Measurements from ENCODE around the gene MARK3. TPM values are rescaled to one million over a fixed set of nuclear protein-coding genes. Genes with fewer than 3 reads are reported as not detected.

Gene MARK3
- polyA plus RNA-seq, 1 donor (not counting 4 experiments of a cell fraction or from before 2014, with no cell fraction given) = 133 TPM

- H3K9ac ChIP-seq (ENCODE audit: control insufficient read depth, extremely low read depth, insufficient read depth, low read length) = no peak overlapping the region
- FAIRE-seq = no peak
- H3K27ac ChIP-seq (ENCODE audit: control insufficient read depth, insufficient read depth, low read length) = no peak overlapping the region
- dilution Hi-C loops (cut with MboI; ENCODE audit: extremely low pct_ligation_motif_present, low sequenced_read_pairs) = no loop called here
- H3K4me2 ChIP-seq (ENCODE audit: control insufficient read depth, extremely low read depth, insufficient read depth, low read depth, low read length) = no peak overlapping the region
- H2AFZ ChIP-seq (ENCODE audit: control insufficient read depth, low read length) = no peak overlapping the region
- H3K4me3 ChIP-seq (ENCODE audit: control insufficient read depth in 2 of 3, extremely low read depth in 1 of 3, insufficient read depth in 2 of 3, low read depth in 1 of 3, low read length in 3 of 3) = no peak overlapping the region
- no peak for DNase-seq (ENCODE audit: low read depth, low spot score)
- H3K27me3 ChIP-seq (ENCODE audit: control insufficient read depth, extremely low read depth, insufficient read depth, low read length) = no peaks in the 10 kb centered on the region
- H4K20me1 ChIP-seq (ENCODE audit: control insufficient read depth, extremely low read depth, insufficient read depth, low read length) = peaks cover 27% of the 10 kb centered on the region
- no peaks in the 10 kb centered on the region for H3K9me3 ChIP-seq (ENCODE audit: control insufficient read depth, low read depth, low read length)
- peaks cover 4 to 13% of the 10 kb centered on the region in 2 experiments for H3K36me3 ChIP-seq (ENCODE audit: control insufficient read depth in 2 of 2, extremely low read depth in 1 of 2, insufficient read depth in 2 of 2, low read length in 2 of 2)
- TF ChIP-seq, protein P1, sequence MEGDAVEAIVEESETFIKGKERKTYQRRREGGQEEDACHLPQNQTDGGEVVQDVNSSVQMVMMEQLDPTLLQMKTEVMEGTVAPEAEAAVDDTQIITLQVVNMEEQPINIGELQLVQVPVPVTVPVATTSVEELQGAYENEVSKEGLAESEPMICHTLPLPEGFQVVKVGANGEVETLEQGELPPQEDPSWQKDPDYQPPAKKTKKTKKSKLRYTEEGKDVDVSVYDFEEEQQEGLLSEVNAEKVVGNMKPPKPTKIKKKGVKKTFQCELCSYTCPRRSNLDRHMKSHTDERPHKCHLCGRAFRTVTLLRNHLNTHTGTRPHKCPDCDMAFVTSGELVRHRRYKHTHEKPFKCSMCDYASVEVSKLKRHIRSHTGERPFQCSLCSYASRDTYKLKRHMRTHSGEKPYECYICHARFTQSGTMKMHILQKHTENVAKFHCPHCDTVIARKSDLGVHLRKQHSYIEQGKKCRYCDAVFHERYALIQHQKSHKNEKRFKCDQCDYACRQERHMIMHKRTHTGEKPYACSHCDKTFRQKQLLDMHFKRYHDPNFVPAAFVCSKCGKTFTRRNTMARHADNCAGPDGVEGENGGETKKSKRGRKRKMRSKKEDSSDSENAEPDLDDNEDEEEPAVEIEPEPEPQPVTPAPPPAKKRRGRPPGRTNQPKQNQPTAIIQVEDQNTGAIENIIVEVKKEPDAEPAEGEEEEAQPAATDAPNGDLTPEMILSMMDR (optimal IDR thresholded peaks at IDR 0.05 in 1 of 3, IDR thresholded peaks at IDR 0.05 in 1 of 3, conservative IDR thresholded peaks at IDR 0.05 in 1 of 3; ENCODE audit: extremely low read depth in 1 of 3, insufficient read depth in 2 of 3, low read length in 3 of 3) = no peak
- TF ChIP-seq EZH2 (IDR thresholded peaks at IDR 0.05; ENCODE audit: low read length) = no peak
- H3K4me1 ChIP-seq (ENCODE audit: control insufficient read depth, extremely low read depth, insufficient read depth, low read length) = no peaks in the 10 kb centered on the region
- no peaks in the 10 kb centered on the region for H3K9me1 ChIP-seq (ENCODE audit: control insufficient read depth, extremely low read depth, insufficient read depth, low read length)
- H3K79me2 ChIP-seq (ENCODE audit: control insufficient read depth, insufficient read depth, low read length) = peaks cover 98% of the 10 kb centered on the region
These were observed 59.8 kb downstream of the MARK3 start for GRCh38 chr14:103444837-103445524.

GRCh38 chr14:103445806-103446205 is 60.6 kb downstream of the MARK3 start:
- FAIRE-seq (no peak), DNase-seq (ENCODE audit: low read depth, low spot score) (no peak)
- H2AFZ ChIP-seq (ENCODE audit: control insufficient read depth, low read length) = no peak overlapping the region
- H3K27me3 ChIP-seq (ENCODE audit: control insufficient read depth, extremely low read depth, insufficient read depth, low read length) = no peaks in the 10 kb centered on the region
- no peaks in the 10 kb centered on the region for H3K9me1 ChIP-seq (ENCODE audit: control insufficient read depth, extremely low read depth, insufficient read depth, low read length)
- H3K27ac ChIP-seq (ENCODE audit: control insufficient read depth, insufficient read depth, low read length) = no peak overlapping the region
- no peaks in the 10 kb centered on the region for H3K9me3 ChIP-seq (ENCODE audit: control insufficient read depth, low read depth, low read length)
- no peak for TF ChIP-seq EZH2 (IDR thresholded peaks at IDR 0.05; ENCODE audit: low read length)
- TF ChIP-seq, protein P1 (optimal IDR thresholded peaks at IDR 0.05 in 1 of 3, IDR thresholded peaks at IDR 0.05 in 1 of 3, conservative IDR thresholded peaks at IDR 0.05 in 1 of 3; ENCODE audit: extremely low read depth in 1 of 3, insufficient read depth in 2 of 3, low read length in 3 of 3) = no peak
- H3K79me2 ChIP-seq (ENCODE audit: control insufficient read depth, insufficient read depth, low read length) = peaks cover 97% of the 10 kb centered on the region
- no peak overlapping the region for H3K4me2 ChIP-seq (ENCODE audit: control insufficient read depth, extremely low read depth, insufficient read depth, low read depth, low read length)
- H3K36me3 ChIP-seq (ENCODE audit: control insufficient read depth in 2 of 2, extremely low read depth in 1 of 2, insufficient read depth in 2 of 2, low read length in 2 of 2) = peaks cover 4 to 6% of the 10 kb centered on the region in 2 experiments
- H3K4me3 ChIP-seq (ENCODE audit: control insufficient read depth in 2 of 3, extremely low read depth in 1 of 3, insufficient read depth in 2 of 3, low read depth in 1 of 3, low read length in 3 of 3) = no peak overlapping the region
- peaks cover 27% of the 10 kb centered on the region for H4K20me1 ChIP-seq (ENCODE audit: control insufficient read depth, extremely low read depth, insufficient read depth, low read length)
- dilution Hi-C loops (cut with MboI; ENCODE audit: extremely low pct_ligation_motif_present, low sequenced_read_pairs) = no loop called here
- H3K4me1 ChIP-seq (ENCODE audit: control insufficient read depth, extremely low read depth, insufficient read depth, low read length) = no peaks in the 10 kb centered on the region
- H3K9ac ChIP-seq (ENCODE audit: control insufficient read depth, extremely low read depth, insufficient read depth, low read length) = no peak overlapping the region
